Thyroid gland (tissue), 4 donors: ENCODE measurements around the gene SNX33. TPM values are rescaled to one million over a fixed set of nuclear protein-coding genes. Genes with fewer than 3 reads are reported as not detected.
A peak's percentile ranks its signal among the peaks of the same experiment; 100 is the strongest.

ENCODE experiments used
- DNase-seq, 2 donors: peaks; one replicate each; pipeline ENCODE4 v3.0.0-alpha.2; 2019
- H3K27ac ChIP-seq, 3 donors: fragments of 200-600 bp; sonication (generic); 1 replicate in 2 of 3; 2 replicates in 1 of 3; pipeline ENCODE4 v1.5.1; 2016 to 2019; ENCODE audit warnings: mild to moderate bottlenecking in 1 of 3, moderate library complexity in 1 of 3
- H3K27me3 ChIP-seq: fragments of 200-600 bp; sonication (generic); one replicate; pipeline ENCODE4 v1.5.1; 2019
- H3K36me3 ChIP-seq, 2 donors: fragments of 200-600 bp; sonication (generic); one replicate each; pipeline ENCODE4 v1.5.1; 2016 to 2019
- H3K4me1 ChIP-seq, 2 donors: fragments of 200-600 bp; sonication (generic); one replicate each; pipeline ENCODE4 v1.5.1; 2017 to 2019
- H3K4me3 ChIP-seq, 3 donors: fragments of 200-600 bp; sonication (generic); replicated peaks in 1 of 3; 1 replicate in 2 of 3; 2 replicates in 1 of 3; pipeline ENCODE4 v1.5.1; 2016; ENCODE audit warnings: mild to moderate bottlenecking in 1 of 3
- H3K9me3 ChIP-seq: fragments of 200-600 bp; sonication (generic); one replicate; pipeline ENCODE4 v1.5.1; 2017
- POLR2A ChIP-seq, 2 donors: fragments of 450-650 bp; IDR thresholded peaks; one replicate each; pipeline ENCODE4 v1.6.1; 2017; ENCODE audit warnings: antibody characterized with exemption in 2 of 2, mild to moderate bottlenecking in 2 of 2, moderate library complexity in 1 of 2
- WGBS, 2 donors: methylation state at CpG; one replicate each; pipeline ENCODE4 v1.1.5; 2017; 5-methylcytosine and 5-hydroxymethylcytosine counted together
- intact Hi-C: fragments of 100-400 bp; cut with DNase I; formaldehyde crosslinking; loops from one replicate; pipeline ENCODE4 v1.15.1; 2023
- total RNA-seq, 4 donors: library from RNA; depleted of rRNA; stranded (reverse); fragments of >200 nt; gene quantifications; one replicate each; pipeline ENCODE4 v1.2.3, GENCODE V29; 2016
- TF ChIP-seq, protein P1 (sequence below), 6 experiments: fragments of 200-600 bp in 3 of 6; fragments of 450-650 bp in 3 of 6; sonication (generic) in 3 of 6; IDR thresholded peaks; one replicate each; pipeline ENCODE4 v1.5.1; 2016 to 2019; ENCODE audit warnings: antibody characterized with exemption in 6 of 6, mild to moderate bottlenecking in 2 of 6, inconsistent platforms in 1 of 6, moderate library complexity in 1 of 6

The SNX33 gene
- total RNA-seq, 4 donors from 2014 or later: 22.8 to 28.7 (median 26.5) TPM

DNA sequence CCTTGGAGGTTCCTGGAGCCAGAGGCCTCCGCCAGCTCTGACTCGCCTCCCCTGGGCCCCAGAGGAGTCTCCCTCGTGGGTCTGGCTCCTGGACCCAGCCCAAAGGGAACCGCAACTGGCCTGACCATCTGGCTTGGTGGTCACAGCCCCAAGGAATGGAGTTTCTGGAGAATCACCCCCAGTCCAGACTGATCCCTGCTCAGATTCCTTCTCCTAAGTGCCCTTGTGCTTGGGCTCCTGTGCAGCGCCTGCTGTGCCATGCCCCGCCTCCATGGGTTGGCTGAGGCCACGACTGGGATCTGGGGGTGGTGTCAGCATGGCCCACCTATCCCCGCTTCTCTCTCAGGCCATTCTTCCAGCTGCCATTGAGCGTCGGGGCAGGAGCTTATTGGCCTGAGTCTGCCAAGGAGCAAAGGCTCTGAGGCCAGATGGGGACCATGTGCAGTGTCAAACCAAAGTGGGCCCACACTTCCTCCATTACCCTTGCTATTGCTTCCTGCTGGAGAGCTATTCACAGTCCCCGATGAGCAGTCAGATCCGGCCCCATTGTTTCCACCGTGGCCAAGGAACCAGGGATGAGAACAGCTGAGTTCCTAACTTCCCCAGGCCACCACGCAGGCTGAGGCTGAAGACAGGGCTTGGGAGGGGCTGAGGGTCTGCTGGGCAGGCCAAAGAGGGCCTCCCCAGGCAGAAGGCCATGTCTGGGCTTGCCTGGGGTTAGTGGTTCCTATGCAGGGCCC, 46.0 kb downstream of the SNX33 start:
- Histone ChIP-seq H3K27me3 (no peaks in the 10 kb centered on the region), H3K9me3 (no peaks in the 10 kb centered on the region), H3K27ac (no peak overlapping the region), H3K36me3 (no peaks in the 10 kb centered on the region), H3K4me1 (peaks cover 0 to 18% of the 10 kb centered on the region in 2 donors), H3K4me3 (no peak overlapping the region)
- intact Hi-C loops: no loop called here
- no peak for TF ChIP-seq POLR2A (IDR thresholded peaks at IDR 0.05)
- DNase-seq: no peak
- WGBS, 2 donors: 57 to 59% methylated on average over 11 to 14 of the region's 14 CpGs

DNA sequence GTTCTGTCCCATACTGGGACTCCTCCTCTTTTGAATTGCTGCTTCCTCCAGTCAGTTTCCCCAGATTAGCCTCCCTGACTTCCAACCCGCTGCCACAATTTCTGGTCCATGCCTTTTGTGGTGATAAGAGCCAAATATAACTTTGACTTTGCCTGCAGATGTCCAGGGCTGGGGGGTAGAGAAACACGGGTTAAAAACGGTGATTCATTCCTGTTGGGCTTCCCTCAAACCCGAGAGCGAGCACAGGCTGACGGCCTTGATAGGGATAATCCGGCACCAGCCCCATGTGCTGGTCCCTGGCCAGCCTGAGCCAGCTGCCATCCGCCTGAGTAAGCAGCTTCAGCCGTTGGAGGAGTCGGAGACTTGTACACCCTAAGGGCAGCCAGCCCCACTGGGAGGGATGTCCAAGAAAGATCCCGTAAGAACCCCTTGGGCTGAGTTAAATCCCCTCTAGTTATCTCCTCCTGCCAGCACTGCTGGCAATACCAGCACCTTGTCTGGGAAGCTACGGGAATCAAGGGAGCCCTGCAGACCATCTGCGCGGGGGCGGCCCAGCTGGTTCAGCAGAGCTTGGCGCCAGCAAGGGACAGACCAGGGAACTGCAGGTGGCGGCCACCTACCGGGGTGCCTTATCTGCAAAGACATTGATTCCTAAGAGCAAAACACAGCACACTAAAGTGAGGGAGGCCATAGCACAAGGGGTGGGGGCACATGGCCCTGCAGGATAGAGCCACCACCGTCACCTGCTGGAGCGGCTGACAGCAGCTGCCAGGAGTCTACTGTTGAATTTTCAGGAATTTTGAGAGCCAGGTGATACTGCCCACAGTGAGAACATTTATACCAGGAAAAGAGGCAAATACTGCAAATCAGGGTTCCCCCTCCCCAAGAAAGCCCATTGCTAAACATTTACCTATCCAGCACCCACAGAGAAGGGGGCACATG, 46.8 kb downstream of the SNX33 start:
- intact Hi-C loops: no loop called here
- no peak overlapping the region for H3K4me3 ChIP-seq
- H3K4me1 ChIP-seq: peaks cover 0 to 18% of the 10 kb centered on the region in 2 donors
- no peak overlapping the region for H3K27ac ChIP-seq
- no peaks in the 10 kb centered on the region for H3K9me3 ChIP-seq
- 54 to 56% methylated on average over 10 to 20 of the region's 20 CpGs for WGBS, 2 donors
- no peaks in the 10 kb centered on the region for H3K36me3 ChIP-seq
- TF ChIP-seq, protein P1, sequence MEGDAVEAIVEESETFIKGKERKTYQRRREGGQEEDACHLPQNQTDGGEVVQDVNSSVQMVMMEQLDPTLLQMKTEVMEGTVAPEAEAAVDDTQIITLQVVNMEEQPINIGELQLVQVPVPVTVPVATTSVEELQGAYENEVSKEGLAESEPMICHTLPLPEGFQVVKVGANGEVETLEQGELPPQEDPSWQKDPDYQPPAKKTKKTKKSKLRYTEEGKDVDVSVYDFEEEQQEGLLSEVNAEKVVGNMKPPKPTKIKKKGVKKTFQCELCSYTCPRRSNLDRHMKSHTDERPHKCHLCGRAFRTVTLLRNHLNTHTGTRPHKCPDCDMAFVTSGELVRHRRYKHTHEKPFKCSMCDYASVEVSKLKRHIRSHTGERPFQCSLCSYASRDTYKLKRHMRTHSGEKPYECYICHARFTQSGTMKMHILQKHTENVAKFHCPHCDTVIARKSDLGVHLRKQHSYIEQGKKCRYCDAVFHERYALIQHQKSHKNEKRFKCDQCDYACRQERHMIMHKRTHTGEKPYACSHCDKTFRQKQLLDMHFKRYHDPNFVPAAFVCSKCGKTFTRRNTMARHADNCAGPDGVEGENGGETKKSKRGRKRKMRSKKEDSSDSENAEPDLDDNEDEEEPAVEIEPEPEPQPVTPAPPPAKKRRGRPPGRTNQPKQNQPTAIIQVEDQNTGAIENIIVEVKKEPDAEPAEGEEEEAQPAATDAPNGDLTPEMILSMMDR (IDR thresholded peaks at IDR 0.05): peak in 2 of 6 experiments; percentile 5 to 29
- no peak for TF ChIP-seq POLR2A (IDR thresholded peaks at IDR 0.05)
- peak; percentile 30 to 32 for DNase-seq
- no peaks in the 10 kb centered on the region for H3K27me3 ChIP-seq

DNA sequence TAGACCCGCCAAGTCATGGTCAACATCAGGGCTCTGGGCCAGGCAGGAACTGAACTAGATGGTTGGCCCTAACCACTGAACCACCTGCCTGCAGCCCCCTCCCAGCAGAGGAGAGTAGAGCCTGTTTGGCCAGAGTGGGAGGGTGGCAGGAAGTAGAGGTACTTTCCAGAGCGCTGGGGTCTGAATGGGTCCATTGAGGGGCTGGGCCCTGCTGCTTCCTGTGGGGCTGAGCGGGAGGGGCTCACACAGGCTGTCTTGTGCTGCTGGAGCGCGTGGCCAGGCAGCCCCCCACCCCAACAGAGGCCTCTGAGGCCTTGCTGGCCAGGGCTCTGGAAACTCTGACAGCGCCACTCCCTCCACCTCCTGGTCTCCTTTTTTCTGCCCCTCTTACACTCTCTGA, 47.5 kb downstream of the SNX33 start:
- intact Hi-C loops: no loop called here
- Histone ChIP-seq H3K27me3 (no peaks in the 10 kb centered on the region), H3K4me3 (no peak overlapping the region), H3K27ac (no peak overlapping the region), H3K36me3 (no peaks in the 10 kb centered on the region), H3K4me1 (peaks cover 0 to 18% of the 10 kb centered on the region in 2 donors), H3K9me3 (no peaks in the 10 kb centered on the region)
- no peak for DNase-seq
- no peak for TF ChIP-seq POLR2A (IDR thresholded peaks at IDR 0.05)
- TF ChIP-seq, protein P1 (IDR thresholded peaks at IDR 0.05): no peak
- 81 to 83% methylated on average over 4 to 6 of the region's 6 CpGs for WGBS, 2 donors

DNA sequence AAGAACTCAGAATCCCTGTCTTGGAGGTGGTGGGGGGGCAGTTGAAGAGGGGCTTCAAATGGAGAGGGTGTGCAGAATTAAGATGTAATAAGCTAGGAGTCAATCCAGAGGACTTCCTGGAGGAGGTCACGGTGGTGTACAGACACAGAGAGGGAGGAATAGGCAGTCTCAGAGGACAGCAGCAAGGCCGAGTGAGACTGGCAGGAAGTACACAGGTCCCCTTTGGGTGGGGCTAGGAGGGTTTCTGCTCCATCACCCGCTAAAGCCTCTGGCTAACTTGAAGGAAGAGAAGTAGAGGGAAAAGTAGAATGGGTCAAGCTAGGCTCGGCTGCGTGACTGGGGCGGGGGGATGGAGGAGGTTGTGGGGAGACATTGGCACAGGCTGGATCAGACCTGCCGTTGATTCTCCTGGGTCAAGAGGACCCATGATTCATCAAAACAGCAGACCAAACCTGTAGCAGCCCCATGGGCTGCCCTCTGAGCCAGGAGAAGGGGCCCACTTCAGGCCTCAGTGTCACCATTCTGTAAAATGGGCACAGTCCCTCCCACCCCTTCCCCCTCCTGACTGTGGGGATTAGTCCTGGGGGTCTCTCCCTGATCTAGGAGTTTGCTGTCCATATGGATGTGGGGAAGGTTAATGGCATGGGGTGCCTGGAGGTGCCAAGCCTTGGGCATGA, 48.1 kb downstream of the SNX33 start:
- Histone ChIP-seq H3K9me3 (no peaks in the 10 kb centered on the region), H3K27ac (no peak overlapping the region), H3K4me1 (peaks cover 0 to 18% of the 10 kb centered on the region in 2 donors), H3K27me3 (no peaks in the 10 kb centered on the region), H3K4me3 (no peak overlapping the region), H3K36me3 (no peaks in the 10 kb centered on the region)
- intact Hi-C loops: no loop called here
- DNase-seq: no peak
- no peak for TF ChIP-seq POLR2A (IDR thresholded peaks at IDR 0.05)
- TF ChIP-seq, protein P1 (IDR thresholded peaks at IDR 0.05): no peak
- 57 to 61% methylated on average over 7 of the region's 7 CpGs for WGBS, 2 donors

DNA sequence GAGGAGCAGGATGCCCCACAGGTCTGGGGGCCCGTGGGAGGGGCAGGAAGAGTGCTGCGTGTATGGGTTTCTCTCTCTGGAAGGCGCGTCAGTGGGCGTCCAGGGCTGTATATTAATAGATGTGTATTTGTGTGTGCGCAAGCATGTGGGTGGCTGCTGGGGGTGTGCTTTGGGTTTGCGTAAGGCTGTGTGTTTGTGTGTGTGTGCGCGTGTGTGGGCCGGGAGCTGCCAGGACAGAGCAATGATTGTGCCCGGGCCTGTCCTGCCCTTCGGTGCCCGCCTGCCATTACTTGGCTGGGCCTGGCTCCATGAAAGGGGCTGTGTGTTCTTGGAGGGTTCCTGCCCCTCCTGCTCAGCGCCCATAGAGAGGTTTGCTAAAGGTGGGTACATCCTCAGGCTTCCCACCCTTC, 48.6 kb downstream of the SNX33 start:
- intact Hi-C loops: no loop called here
- 74 to 91% methylated on average over 11 to 14 of the region's 14 CpGs for WGBS, 2 donors

More for the DNA sequence above, 48.6 kb downstream of the SNX33 start:
- Histone ChIP-seq H3K27ac (no peak overlapping the region), H3K9me3 (no peaks in the 10 kb centered on the region), H3K4me3 (no peak overlapping the region), H3K4me1 (peaks cover 0 to 18% of the 10 kb centered on the region in 2 donors), H3K36me3 (no peaks in the 10 kb centered on the region), H3K27me3 (no peaks in the 10 kb centered on the region)
- TF ChIP-seq, protein P1 (IDR thresholded peaks at IDR 0.05): no peak
- no peak for TF ChIP-seq POLR2A (IDR thresholded peaks at IDR 0.05)
- DNase-seq: no peak
